Activated naive CD8-positive, alpha-beta T cell treated with anti-CD3 and anti-CD28 coated beads for 36 hours (primary cell): Measurements from ENCODE around the gene HTR4. TPM values are rescaled to one million over a fixed set of nuclear protein-coding genes. Genes with fewer than 3 reads are reported as not detected.

Source experiments
- DNase-seq: peaks from one replicate; pipeline ENCODE4 v3.0.0; 2021
- H3K27ac Mint-ChIP-seq: one replicate; pipeline ENCODE4 v1.8.0; 2022; ENCODE audit warnings: mild to moderate bottlenecking, moderate library complexity, mixed read lengths
- H3K27me3 Mint-ChIP-seq: one replicate; pipeline ENCODE4 v1.8.0; 2022; ENCODE audit warnings: mild to moderate bottlenecking, mixed read lengths
- H3K36me3 Mint-ChIP-seq: one replicate; pipeline ENCODE4 v1.8.0; 2021; ENCODE audit warnings: mild to moderate bottlenecking, mixed read lengths
- H3K4me1 Mint-ChIP-seq: one replicate; pipeline ENCODE4 v1.8.0; 2021; ENCODE audit warnings: mixed read lengths
- H3K4me3 Mint-ChIP-seq: one replicate; pipeline ENCODE4 v1.8.0; 2022; ENCODE audit warnings: mild to moderate bottlenecking, moderate library complexity, mixed read lengths
- H3K9me3 Mint-ChIP-seq: one replicate; pipeline ENCODE4 v1.8.0; 2022; ENCODE audit warnings: mixed read lengths
- total RNA-seq, 2 experiments: library from RNA; stranded (reverse); gene quantifications; one replicate each; pipeline ENCODE4 v1.2.3, GENCODE V29; 2021

Gene HTR4
- total RNA-seq, 2 experiments from 2014 or later, result not detected

GRCh38 chr5:148433826-148434225 is 220.5 kb downstream of the HTR4 start:
- no peak overlapping the region for H3K27ac Mint-ChIP-seq

More at GRCh38 chr5:148433826-148434225, 220.5 kb downstream of the HTR4 start:
- H3K4me3 Mint-ChIP-seq, result no peak overlapping the region
- H3K4me1 Mint-ChIP-seq, result peaks cover 11% of the 10 kb centered on the region
- H3K27me3 Mint-ChIP-seq, result no peaks in the 10 kb centered on the region
- no peaks in the 10 kb centered on the region for H3K9me3 Mint-ChIP-seq
- H3K36me3 Mint-ChIP-seq, result peaks cover 22% of the 10 kb centered on the region
- DNase-seq, result no peak

Other genes with a start within 250 kb of the HTR4 start
- gene ADRB2, start 172.1 kb upstream of the HTR4 start, total RNA-seq, result under 1 TPM; 0.18 to 0.23 TPM